Measurements from ENCODE around the gene STAT3.
"Not testable (repeated sequence)": the region's sequence is repeated elsewhere in the genome, so short reads cannot be mapped to it uniquely, and the experiment has no call there.

The STAT3 gene

DNA sequence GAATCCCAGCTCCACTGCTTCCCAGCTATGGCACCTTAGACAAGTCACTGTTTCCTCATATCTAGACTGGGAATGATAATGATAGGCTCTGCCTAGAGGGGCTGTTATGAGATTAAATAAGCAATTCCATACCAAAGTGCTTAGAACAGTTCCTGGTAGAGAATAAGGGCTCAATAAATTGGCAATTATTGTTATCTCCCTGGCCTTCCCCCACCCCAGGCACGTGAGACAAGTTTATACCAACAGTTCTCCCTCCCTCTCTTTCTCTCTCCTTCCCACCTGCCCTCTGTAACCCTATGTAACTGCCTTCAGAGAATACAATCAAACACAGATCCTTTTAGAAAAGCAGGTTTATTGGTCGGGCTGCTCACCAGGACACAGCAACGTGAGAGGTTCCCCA lies 13.9 kb upstream of the STAT3 start:
- Histone ChIP-seq H3K4me3 (ENCODE audit: low read length) (no peak overlapping the region), H3K27me3 (ENCODE audit: control insufficient read depth, low read length) (peaks cover 25% of the 10 kb centered on the region), H3K4me2 (ENCODE audit: low read length) (no peak overlapping the region), H3F3A (ENCODE audit: control insufficient read depth, insufficient read depth) (no peaks in the 10 kb centered on the region), H4K20me1 (ENCODE audit: control insufficient read depth, insufficient read depth, low read depth, low read length) (no peaks in the 10 kb centered on the region), H3K9me2 (replicated peaks; ENCODE audit: control insufficient read depth, low read length) (no peaks in the 10 kb centered on the region), H3K9me3 (ENCODE audit: control insufficient read depth, insufficient read depth, low read length) (no peaks in the 10 kb centered on the region), H3K4me1 (ENCODE audit: control insufficient read depth, low read length) (peaks cover 6% of the 10 kb centered on the region; the same call in 1 of the 2 replicates), H3K79me2 (ENCODE audit: control insufficient read depth, low read length) (no peaks in the 10 kb centered on the region), H3K27ac (ENCODE audit: low read depth, low read length) (no peak overlapping the region), H3K36me3 (ENCODE audit: control insufficient read depth, low read length) (no peaks in the 10 kb centered on the region)
- no peak for TF ChIP-seq EZH2phosphoT487 (IDR thresholded peaks at IDR 0.05; ENCODE audit: borderline replicate concordance, low read length)
- no peak for TF ChIP-seq CTCF (IDR thresholded peaks at IDR 0.05; ENCODE audit: low read depth, low read length, poor library complexity, severe bottlenecking)

DNA sequence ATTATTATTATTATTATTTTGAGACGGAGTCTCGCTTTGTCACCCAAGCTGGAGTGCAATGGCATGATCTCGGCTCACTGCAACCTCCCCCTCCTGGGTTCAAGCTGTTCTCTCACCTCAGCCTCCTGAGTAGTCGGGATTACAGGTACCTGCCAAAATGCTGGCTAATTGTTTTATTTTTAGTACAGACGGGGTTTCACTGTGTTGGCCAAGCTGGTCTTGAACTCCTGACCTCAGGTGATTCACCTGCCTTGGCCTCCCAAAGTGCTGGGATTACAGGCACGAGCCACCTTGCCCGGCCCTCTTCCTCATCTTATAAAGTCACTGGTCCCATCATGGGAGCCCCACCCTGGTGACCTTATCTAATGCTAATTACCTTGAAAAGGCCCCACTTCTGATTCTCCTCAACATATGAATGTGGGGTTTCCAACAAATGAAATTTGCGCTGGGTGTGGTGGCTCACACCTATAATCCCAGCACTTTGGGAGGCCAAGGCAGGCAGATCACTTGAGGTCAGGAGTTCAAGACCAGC lies 12.7 kb upstream of the STAT3 start:
- not testable (repeated sequence) for H3K4me3 ChIP-seq (ENCODE audit: low read length); H3K27ac ChIP-seq (ENCODE audit: low read depth, low read length); H4K20me1 ChIP-seq (ENCODE audit: control insufficient read depth, insufficient read depth, low read depth, low read length); H3K4me1 ChIP-seq (ENCODE audit: control insufficient read depth, low read length); H3K9me2 ChIP-seq (replicated peaks; ENCODE audit: control insufficient read depth, low read length); H3K79me2 ChIP-seq (ENCODE audit: control insufficient read depth, low read length); H3K9me3 ChIP-seq (ENCODE audit: control insufficient read depth, insufficient read depth, low read length); H3K4me2 ChIP-seq (ENCODE audit: low read length); H3K36me3 ChIP-seq (ENCODE audit: control insufficient read depth, low read length); H3F3A ChIP-seq (ENCODE audit: control insufficient read depth, insufficient read depth)
- H3K27me3 ChIP-seq (ENCODE audit: control insufficient read depth, low read length): peaks cover 23% of the 10 kb centered on the region

GRCh38 chr17:42399948-42400843 lies 12.0 kb upstream of the STAT3 start:
- H3F3A ChIP-seq (ENCODE audit: control insufficient read depth, insufficient read depth): no peaks in the 10 kb centered on the region
- H3K4me3 ChIP-seq (ENCODE audit: low read length): no peak overlapping the region
- TF ChIP-seq EZH2phosphoT487 (IDR thresholded peaks at IDR 0.05; ENCODE audit: borderline replicate concordance, low read length): no peak
- no peak for TF ChIP-seq CTCF (IDR thresholded peaks at IDR 0.05; ENCODE audit: low read depth, low read length, poor library complexity, severe bottlenecking)
- H3K4me2 ChIP-seq (ENCODE audit: low read length): no peak overlapping the region
- H3K36me3 ChIP-seq (ENCODE audit: control insufficient read depth, low read length): no peaks in the 10 kb centered on the region
- no peaks in the 10 kb centered on the region for H3K9me3 ChIP-seq (ENCODE audit: control insufficient read depth, insufficient read depth, low read length)
- peaks cover 23% of the 10 kb centered on the region for H3K27me3 ChIP-seq (ENCODE audit: control insufficient read depth, low read length)
- no peaks in the 10 kb centered on the region for H3K79me2 ChIP-seq (ENCODE audit: control insufficient read depth, low read length)
- H4K20me1 ChIP-seq (ENCODE audit: control insufficient read depth, insufficient read depth, low read depth, low read length): no peaks in the 10 kb centered on the region
- H3K9me2 ChIP-seq (replicated peaks; ENCODE audit: control insufficient read depth, low read length): no peaks in the 10 kb centered on the region
- H3K4me1 ChIP-seq (ENCODE audit: control insufficient read depth, low read length): no peaks in the 10 kb centered on the region
- H3K27ac ChIP-seq (ENCODE audit: low read depth, low read length): no peak overlapping the region

GRCh38 chr17:42399121-42399520 lies 10.9 kb upstream of the STAT3 start:
- TF ChIP-seq CTCF (IDR thresholded peaks at IDR 0.05; ENCODE audit: low read depth, low read length, poor library complexity, severe bottlenecking) (no peak), EZH2phosphoT487 (IDR thresholded peaks at IDR 0.05; ENCODE audit: borderline replicate concordance, low read length) (no peak)
- Histone ChIP-seq H3K4me1 (ENCODE audit: control insufficient read depth, low read length) (no peaks in the 10 kb centered on the region), H3K27me3 (ENCODE audit: control insufficient read depth, low read length) (peaks cover 23% of the 10 kb centered on the region), H3K9me2 (replicated peaks; ENCODE audit: control insufficient read depth, low read length) (no peaks in the 10 kb centered on the region), H4K20me1 (ENCODE audit: control insufficient read depth, insufficient read depth, low read depth, low read length) (no peaks in the 10 kb centered on the region), H3K27ac (ENCODE audit: low read depth, low read length) (no peak overlapping the region), H3K36me3 (ENCODE audit: control insufficient read depth, low read length) (no peaks in the 10 kb centered on the region), H3K9me3 (ENCODE audit: control insufficient read depth, insufficient read depth, low read length) (no peaks in the 10 kb centered on the region), H3K79me2 (ENCODE audit: control insufficient read depth, low read length) (no peaks in the 10 kb centered on the region), H3F3A (ENCODE audit: control insufficient read depth, insufficient read depth) (no peaks in the 10 kb centered on the region), H3K4me2 (ENCODE audit: low read length) (no peak overlapping the region), H3K4me3 (ENCODE audit: low read length) (no peak overlapping the region)

- not testable (repeated sequence) for H3K4me2 ChIP-seq (ENCODE audit: low read length); H3K27ac ChIP-seq (ENCODE audit: low read depth, low read length); H3K4me1 ChIP-seq (ENCODE audit: control insufficient read depth, low read length); H3K9me3 ChIP-seq (ENCODE audit: control insufficient read depth, insufficient read depth, low read length); H4K20me1 ChIP-seq (ENCODE audit: control insufficient read depth, insufficient read depth, low read depth, low read length); H3K4me3 ChIP-seq (ENCODE audit: low read length); H3K9me2 ChIP-seq (replicated peaks; ENCODE audit: control insufficient read depth, low read length); H3K36me3 ChIP-seq (ENCODE audit: control insufficient read depth, low read length); H3F3A ChIP-seq (ENCODE audit: control insufficient read depth, insufficient read depth); H3K79me2 ChIP-seq (ENCODE audit: control insufficient read depth, low read length)
- H3K27me3 ChIP-seq (ENCODE audit: control insufficient read depth, low read length): peaks cover 12% of the 10 kb centered on the region
These were observed 7.4 kb upstream of the STAT3 start for GRCh38 chr17:42395601-42396000.

Data from DOHH2 (cell line).